GM19395 (cell line): ENCODE results near the gene TTLL4.

Experiments
- ATAC-seq: cut with Tn5 transposase; IDR thresholded peaks from one replicate; pipeline ENCODE4 v1.9.1; 2021; ENCODE audit warnings: mild to moderate bottlenecking, moderate library complexity; ENCODE audit not compliant: unreplicated experiment

TTLL4 gene

DNA sequence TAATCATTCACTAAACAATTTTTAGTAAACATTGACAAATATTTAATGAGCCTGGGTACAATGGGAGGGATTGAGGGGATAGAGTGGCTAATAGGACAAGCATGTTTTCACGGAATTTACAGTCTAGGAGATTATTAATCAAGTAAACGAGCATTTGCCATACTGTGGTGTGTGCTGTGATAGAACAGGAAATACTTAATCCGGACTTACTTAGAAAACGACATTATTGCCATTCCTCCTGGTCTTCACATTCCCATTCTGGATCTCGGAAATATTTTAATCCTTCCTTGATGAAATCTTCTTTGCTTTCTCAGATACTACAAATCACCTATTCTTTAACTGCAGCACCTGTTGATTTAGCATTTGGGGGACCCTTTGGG is 905 bp downstream of the TTLL4 start:
- no peak for ATAC-seq

GRCh38 chr2:218713922-218714321 is 3.3 kb downstream of the TTLL4 start:
- ATAC-seq = no peak

GRCh38 chr2:218716070-218716469 is 5.4 kb downstream of the TTLL4 start:
- ATAC-seq = no peak

DNA sequence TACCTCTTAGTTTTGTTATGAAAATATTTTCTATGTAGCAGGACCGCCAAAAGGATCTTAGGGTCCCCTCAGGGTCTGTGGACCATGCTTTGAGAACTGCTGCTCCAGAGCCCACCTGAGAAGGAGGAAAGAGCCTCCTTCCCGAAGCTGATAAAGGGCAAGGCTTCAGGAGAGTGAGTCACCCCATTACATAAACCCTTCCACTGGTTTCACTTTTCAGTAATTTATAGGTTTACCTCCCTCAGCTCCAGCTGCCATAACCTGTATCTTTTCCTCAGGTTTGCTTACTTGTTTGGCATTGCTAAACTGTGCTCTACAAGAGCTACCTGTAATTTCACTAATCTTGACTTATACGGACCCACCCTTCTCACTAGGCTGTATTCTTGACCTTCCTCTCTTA is 6.6 kb downstream of the TTLL4 start:
- ATAC-seq = no peak

- ATAC-seq = no peak
Observed at GRCh38 chr2:218718058-218718457, 7.4 kb downstream of the TTLL4 start.

DNA sequence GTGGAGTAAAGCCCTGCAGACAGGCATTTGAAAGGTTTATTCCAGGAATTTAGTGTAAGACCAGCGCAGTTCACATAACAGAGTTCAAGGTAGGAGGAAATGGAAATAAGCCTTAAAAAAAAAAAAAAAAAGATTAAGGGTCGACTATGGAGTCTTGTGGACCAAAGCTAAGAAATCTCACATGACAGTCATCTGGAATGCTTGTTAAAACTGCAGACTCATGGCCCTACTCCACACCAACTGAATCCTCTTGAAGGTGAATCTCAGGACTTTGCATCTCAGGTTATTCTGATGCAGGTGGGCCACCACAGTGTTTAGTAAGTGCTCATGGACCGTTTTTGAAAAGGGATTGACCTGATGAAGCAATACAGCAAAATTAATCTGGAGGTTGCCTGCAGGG is 8.8 kb downstream of the TTLL4 start:
- ATAC-seq = no peak

DNA sequence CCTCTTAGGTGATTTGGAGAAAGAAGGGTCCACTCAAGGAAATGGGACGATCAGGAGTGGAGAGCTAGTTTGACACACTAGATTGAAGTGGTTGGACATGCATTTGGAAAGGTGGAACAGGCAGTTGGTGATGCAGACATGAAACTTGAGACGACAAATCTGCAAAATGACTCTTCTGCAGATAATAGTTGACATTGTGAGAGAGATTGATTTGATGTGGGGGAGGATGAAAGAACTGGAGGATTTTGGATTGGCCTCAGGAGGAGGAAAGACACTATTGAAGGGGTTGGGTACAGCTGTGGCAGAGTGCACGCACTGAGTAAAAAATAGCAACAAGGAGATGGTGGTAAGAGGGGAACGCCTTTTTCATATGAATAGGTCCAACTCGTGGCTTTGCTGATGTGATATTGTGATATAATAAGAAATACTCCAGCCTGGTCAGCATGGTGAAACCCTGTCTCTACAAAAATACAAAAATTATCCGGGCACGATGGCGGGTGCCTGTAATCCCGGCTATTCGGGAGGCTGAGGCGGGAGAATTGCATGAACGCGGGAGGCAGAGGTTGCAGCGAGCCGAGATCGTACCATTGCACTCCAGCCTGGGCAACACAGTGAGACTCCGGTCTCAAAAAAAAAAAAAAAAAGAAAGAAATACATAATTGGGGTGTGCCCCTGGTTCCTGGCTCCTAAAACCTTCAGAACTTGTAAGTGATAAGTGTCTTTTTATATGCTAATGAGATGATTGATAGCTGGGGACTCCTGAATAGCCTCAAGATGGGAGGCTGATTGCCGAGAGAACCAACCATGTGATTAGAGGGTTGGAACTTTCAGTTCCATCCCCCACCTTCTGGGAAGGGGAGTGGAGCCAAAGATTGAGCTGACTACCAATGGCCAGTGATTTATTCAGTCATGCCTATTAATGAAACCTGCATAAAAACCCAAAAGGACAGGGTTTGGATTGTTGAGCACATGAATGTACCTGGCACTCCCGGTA is 9.7 kb downstream of the TTLL4 start:
- ATAC-seq = no peak

- ATAC-seq = no peak
Observed at GRCh38 chr2:218721488-218721887, 10.9 kb downstream of the TTLL4 start.

- ATAC-seq = no peak
Observed at GRCh38 chr2:218721934-218722333, 11.3 kb downstream of the TTLL4 start.

GRCh38 chr2:218722419-218722818 is 11.8 kb downstream of the TTLL4 start:
- no peak for ATAC-seq

GRCh38 chr2:218722876-218723785 is 12.5 kb downstream of the TTLL4 start:
- ATAC-seq = no peak

DNA sequence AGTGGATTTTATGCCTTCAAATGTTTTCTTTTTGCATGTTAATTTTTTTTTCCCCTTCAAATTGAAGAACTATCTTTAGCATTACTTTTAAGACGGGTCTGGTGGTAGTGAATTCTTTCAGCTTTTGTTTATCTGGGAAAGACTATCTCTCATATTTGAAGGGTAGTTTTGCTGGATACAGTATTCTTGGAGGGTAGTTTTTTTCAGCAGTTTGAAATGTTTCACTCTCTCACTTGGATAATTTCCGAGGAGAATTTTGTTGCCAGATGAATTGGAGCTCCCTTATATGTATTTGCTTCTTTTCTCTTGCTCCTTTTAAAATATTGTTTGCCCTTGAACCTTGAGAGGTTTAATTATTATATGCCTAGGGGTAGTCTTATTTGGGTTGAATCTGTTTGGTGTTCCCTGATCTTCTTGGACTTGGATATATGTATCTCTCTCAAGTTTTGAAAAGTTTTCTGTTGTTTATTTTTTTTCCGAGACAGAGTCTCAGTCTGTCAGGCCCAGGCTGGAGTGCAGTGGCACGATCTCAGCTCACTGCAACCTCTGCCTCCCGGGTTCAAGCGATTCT is 15.5 kb downstream of the TTLL4 start:
- ATAC-seq = no peak

GRCh38 chr2:218727502-218728165 is 17.0 kb downstream of the TTLL4 start:
- ATAC-seq = no peak

DNA sequence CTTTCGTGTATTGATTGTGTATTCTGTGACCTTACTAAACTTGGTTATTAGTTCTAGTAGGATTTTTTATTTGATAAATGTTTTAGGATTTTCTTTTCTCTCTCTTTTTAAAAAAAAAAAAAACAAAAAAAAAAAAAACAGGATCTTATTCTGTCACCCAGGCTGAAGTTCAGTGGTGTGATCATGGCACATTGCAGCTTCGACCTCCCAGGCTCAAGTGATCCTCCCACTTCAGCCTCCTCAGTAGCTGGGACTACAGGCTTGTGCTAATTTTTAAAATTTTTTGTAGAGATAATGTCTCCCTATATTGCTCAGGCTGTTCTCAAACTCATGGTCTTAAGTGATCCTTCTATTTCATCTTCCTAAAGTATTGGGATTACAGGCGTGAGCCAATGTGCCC is 19.0 kb downstream of the TTLL4 start:
- ATAC-seq = no peak

GRCh38 chr2:218732052-218732760 is 21.6 kb downstream of the TTLL4 start:
- ATAC-seq = no peak

- ATAC-seq = no peak
Observed at GRCh38 chr2:218732761-218733158, 22.1 kb downstream of the TTLL4 start.

DNA sequence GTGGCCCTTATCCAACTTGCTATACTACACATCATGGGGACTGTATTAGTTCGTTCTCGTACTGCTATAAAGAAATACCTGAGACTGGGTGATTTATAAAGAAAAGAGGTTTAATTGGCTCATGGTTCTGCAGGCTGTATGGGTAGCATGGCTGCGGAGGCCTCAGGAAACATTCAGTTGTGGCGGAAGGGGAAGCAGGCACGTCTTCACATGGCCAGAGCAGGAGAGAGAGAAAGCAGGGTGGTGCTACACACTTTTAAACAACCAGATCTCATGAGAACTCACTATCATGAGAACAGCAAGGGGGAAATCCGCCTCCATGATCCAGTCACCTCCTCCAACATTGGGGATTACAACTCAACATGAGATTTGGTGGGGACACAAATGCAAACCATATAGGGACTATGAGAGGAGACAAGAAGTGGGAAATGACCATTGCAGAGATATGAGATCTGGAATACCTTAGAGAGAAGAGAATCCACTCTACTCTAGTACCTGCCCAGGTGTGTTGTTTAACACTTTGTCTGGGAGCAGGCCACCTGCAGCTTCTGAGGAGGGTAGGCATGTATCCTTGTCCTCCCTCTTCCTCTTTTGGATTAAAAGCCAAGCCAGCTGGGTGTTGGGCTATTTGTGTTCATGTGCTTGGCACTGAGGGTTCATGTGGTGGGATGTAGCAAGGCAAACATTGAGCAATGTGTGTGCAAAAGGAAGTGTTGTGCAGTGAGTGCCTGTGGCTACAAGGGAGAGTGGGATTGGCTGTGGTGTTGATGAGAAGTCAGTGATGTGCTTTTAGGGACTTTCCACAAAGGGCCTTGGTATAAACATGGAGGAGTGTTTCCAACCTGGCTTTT is 22.8 kb downstream of the TTLL4 start:
- no peak for ATAC-seq

DNA sequence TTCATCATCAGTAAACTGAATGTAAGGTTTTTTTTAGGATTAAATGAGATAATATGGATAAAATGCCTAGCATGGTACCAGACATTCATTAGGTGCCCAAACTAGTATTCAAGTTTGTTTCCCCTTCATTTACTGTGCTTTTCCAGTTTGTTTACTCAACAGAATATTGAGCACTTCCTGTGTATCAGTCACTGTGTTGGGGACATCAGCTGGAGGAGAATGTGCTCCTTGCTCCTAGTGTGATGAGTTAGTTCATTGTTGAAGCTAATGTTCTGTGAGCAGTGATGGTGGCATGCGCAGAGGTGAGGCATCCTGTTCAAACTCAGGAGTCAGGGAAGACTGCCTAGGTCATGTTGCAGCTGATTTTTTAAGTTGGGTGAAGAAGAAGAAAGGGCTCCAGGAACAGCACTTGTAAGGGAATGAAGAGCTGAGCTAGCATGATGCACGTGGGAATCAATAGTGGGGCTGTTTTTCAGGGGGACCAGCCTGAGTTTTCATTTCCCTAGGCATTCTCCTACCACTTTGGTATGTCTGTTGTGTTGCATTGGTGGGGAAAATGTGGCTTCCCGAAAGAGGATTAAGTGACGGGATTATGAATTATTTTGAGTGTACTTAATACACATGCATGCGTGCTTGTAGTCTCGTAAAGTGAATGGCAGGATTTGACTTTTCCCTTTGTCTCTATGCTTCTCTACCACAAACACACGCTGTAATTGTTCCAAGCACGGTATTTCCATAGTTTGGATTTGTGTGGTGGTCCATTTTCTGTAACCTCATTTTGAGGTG is 23.7 kb downstream of the TTLL4 start:
- no peak for ATAC-seq
